ENCODE results near the gene AOPEP. TPM values are rescaled to one million over a fixed set of nuclear protein-coding genes. Genes with fewer than 3 reads are reported as not detected.
A peak's percentile ranks its signal among the peaks of the same experiment; 100 is the strongest.
"Not testable (repeated sequence)": the region's sequence is repeated elsewhere in the genome, so short reads cannot be mapped to it uniquely, and the experiment has no call there.

Gene AOPEP
- total and polyA plus RNA-seq, 11 donors = 105 to 310 (median 185) TPM

DNA sequence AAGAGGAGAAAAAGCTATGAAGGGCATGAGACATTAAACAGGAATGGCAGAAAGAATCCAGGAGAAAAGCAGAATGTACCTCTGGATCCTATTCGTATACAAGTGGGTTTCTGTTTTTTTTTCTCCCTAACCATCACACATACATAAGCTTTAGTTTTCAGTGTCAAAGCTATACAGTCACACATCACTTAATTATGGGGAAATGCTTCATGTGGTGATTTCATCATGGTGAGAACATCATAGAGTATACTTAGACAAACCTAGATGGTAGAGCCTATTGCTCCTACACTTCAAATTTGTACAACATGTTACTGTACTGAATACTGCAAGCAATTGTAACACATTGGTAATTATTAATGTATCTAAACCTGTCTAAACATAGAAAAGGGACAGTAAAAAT lies 290.6 kb downstream of the AOPEP start:
- intact Hi-C loops (cut with DNase I) = loop anchor here in 3 of 10 donors (5.0 kb wide), 3 partner anchors 65 to 235 kb away; no protein-coding TSS in a partner anchor
- Histone ChIP-seq H3K27ac (peak overlapping the region in 10 of 12 donors; percentile 53 to 99 (median 76)), H3K27me3 (no peaks in the 10 kb centered on the region), H3K36me3 (peaks cover 0 to 90% (median 59%) of the 10 kb centered on the region in 9 donors), H3K4me1 (peaks cover 9 to 100% (median 76%) of the 10 kb centered on the region in 12 donors), H3K4me3 (peak overlapping the region in 1 of 12 donors; percentile 19), H3K9me3 (no peaks in the 10 kb centered on the region)
- TF ChIP-seq, protein P1, sequence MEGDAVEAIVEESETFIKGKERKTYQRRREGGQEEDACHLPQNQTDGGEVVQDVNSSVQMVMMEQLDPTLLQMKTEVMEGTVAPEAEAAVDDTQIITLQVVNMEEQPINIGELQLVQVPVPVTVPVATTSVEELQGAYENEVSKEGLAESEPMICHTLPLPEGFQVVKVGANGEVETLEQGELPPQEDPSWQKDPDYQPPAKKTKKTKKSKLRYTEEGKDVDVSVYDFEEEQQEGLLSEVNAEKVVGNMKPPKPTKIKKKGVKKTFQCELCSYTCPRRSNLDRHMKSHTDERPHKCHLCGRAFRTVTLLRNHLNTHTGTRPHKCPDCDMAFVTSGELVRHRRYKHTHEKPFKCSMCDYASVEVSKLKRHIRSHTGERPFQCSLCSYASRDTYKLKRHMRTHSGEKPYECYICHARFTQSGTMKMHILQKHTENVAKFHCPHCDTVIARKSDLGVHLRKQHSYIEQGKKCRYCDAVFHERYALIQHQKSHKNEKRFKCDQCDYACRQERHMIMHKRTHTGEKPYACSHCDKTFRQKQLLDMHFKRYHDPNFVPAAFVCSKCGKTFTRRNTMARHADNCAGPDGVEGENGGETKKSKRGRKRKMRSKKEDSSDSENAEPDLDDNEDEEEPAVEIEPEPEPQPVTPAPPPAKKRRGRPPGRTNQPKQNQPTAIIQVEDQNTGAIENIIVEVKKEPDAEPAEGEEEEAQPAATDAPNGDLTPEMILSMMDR (IDR thresholded peaks at IDR 0.05) = no peak
- no peak for TF ChIP-seq POLR2A (IDR thresholded peaks at IDR 0.05)
- ATAC-seq (no peak), DNase-seq (no peak)
- WGBS, 4 donors = 50 to 63% (median 58%) methylated on average over 1 of the region's 1 CpG

DNA sequence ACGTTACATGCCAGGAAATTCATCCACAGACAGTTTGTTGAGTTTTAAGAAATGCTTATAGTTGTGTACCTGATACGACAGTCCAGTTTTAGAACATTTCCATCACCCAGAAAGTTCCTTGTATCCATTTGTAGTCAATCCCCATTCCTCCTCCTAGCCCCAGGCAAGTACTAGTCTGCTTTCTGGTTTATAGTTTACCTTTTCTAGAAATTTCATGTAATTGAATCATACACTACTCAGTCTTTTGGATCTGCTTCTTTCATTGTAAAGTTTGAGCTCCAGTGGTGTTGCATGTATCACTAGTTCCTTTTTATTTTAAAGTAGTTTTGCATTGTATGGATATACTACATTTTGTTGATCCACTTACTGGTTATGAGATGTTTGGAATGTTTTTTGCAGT lies 291.2 kb downstream of the AOPEP start:
- WGBS, 4 donors = 52 to 71% (median 69%) methylated on average over 2 of the region's 2 CpGs
- ATAC-seq (no peak), DNase-seq (no peak)
- H3K27ac ChIP-seq = peak overlapping the region in 11 of 12 donors; percentile 53 to 99 (median 76)
- H3K27me3 ChIP-seq = no peaks in the 10 kb centered on the region
- TF ChIP-seq POLR2A (IDR thresholded peaks at IDR 0.05) = no peak
- TF ChIP-seq, protein P1 (IDR thresholded peaks at IDR 0.05) = no peak
- H3K36me3 ChIP-seq = peaks cover 0 to 91% (median 65%) of the 10 kb centered on the region in 9 donors
- intact Hi-C loops (cut with DNase I) = loop anchor here in 3 of 10 donors (5.0 kb wide), 3 partner anchors 65 to 235 kb away; no protein-coding TSS in a partner anchor
- peak overlapping the region in 3 of 12 donors; percentile 17 to 22 (median 19) for H3K4me3 ChIP-seq
- no peaks in the 10 kb centered on the region for H3K9me3 ChIP-seq
- H3K4me1 ChIP-seq = peaks cover 9 to 100% (median 78%) of the 10 kb centered on the region in 12 donors

DNA sequence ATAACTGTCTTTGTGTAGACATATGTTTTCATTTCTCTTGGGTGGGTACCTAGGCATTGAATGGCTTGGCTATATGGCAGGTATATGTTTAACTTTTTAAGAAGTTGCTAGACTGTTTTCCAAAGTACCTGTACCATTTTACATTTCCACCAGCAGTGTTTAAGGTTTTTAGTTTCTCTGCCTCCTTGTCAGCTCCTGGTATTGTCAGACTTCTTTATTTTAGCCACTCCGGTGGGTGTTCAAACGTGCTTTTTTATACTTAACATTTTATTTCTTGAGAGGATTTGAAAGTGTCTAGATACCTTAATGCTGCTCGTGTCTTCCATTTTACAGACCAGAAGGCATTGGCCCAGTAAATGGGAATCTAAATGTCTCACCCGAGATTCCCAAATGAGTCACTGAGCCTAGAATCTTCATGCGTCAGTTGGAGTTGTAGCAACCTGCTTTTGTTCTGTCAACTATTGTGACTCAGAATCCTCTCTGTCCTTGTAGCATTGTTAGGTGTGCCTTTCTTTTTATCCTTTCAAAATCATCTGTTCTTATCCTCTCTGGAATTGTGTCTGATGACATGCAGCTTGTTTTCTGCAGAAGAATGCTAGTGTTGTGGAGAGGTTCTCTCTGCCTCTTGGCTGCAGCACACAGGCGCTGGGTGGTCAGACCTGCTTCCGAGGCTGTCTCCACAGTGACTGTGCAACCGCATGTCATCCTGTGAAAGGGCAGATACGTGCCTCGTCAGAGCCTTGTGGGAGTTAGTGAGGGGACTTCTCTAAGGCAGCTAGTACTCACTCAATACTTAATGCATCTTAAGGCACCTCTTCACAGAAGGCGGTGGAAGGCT lies 291.8 kb downstream of the AOPEP start:
- TF ChIP-seq POLR2A (IDR thresholded peaks at IDR 0.05) = no peak
- TF ChIP-seq, protein P1 (IDR thresholded peaks at IDR 0.05) = no peak
- Histone ChIP-seq H3K4me1 (peaks cover 11 to 100% (median 81%) of the 10 kb centered on the region in 12 donors), H3K4me3 (peak overlapping the region in 8 of 12 donors; percentile 1 to 25 (median 15)), H3K27me3 (no peaks in the 10 kb centered on the region), H3K9me3 (no peaks in the 10 kb centered on the region), H3K36me3 (peaks cover 0 to 95% (median 66%) of the 10 kb centered on the region in 9 donors), H3K27ac (peak overlapping the region; percentile 14 to 99 (median 74))
- intact Hi-C loops (cut with DNase I) = loop anchor here in 3 of 10 donors (5.0 kb wide), 3 partner anchors 64 to 236 kb away; no protein-coding TSS in a partner anchor
- peak; percentile 48 to 74 (median 65) for DNase-seq
- WGBS, 4 donors = 16 to 22% (median 18%) methylated on average over 11 of the region's 11 CpGs
- peak; percentile 63 to 86 (median 76) for ATAC-seq

DNA sequence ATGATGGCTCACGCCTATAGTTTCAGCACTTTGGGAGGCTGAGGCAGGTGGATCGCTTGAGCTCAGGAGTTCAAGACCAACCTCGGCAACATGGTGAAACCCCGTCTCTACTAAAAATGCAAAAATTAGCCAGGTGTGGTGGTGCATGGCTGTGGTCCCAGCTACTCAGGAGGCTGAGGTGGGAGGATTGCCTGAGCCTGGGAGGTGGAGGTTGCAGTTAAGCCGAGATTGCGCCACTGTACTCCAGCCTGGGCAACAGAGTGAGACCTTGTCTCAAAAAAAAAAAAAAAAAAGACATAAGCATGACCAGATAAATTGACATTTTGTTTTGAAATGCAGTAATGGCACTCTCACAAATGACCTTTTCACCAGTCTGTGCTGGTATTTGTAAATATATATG lies 294.1 kb downstream of the AOPEP start:
- not testable (repeated sequence) for DNase-seq, H3K9me3 ChIP-seq, ATAC-seq, H3K4me3 ChIP-seq, H3K27me3 ChIP-seq
- H3K36me3 ChIP-seq = peaks cover 0 to 77% (median 54%) of the 10 kb centered on the region in 9 donors
- intact Hi-C loops (cut with DNase I) = loop anchor here in 2 of 10 donors (1.0 to 5.0 kb wide), 2 partner anchors 12 to 238 kb away; no protein-coding TSS in a partner anchor
- peak overlapping the region in 9 of 12 donors; percentile 53 to 99 (median 77) for H3K27ac ChIP-seq
- WGBS, 4 donors = 69 to 79% (median 75%) methylated on average over 6 of the region's 6 CpGs
- H3K4me1 ChIP-seq = peaks cover 22 to 100% (median 89%) of the 10 kb centered on the region in 12 donors

Data from heart left ventricle (tissue), 16 donors.